Chondrocyte (in vitro differentiated cells): ENCODE results near the gene TRIM48. TPM values are rescaled to one million over a fixed set of nuclear protein-coding genes. Genes with fewer than 3 reads are reported as not detected.
"Not testable (repeated sequence)": the region's sequence is repeated elsewhere in the genome, so short reads cannot be mapped to it uniquely, and the experiment has no call there.

Experiments used
- DNase-seq: peaks from one replicate; pipeline ENCODE4 v3.0.0; 2021; ENCODE audit warnings: mixed read lengths, low spot score
- H3K27ac Mint-ChIP-seq: one replicate; pipeline ENCODE4 v1.8.0; 2021; ENCODE audit warnings: mild to moderate bottlenecking, moderate library complexity, mixed read lengths; ENCODE audit not compliant: unreplicated experiment
- H3K27me3 Mint-ChIP-seq: 2 replicates; pipeline ENCODE4 v1.8.0; 2021; ENCODE audit warnings: low read depth, mixed read lengths
- H3K36me3 Mint-ChIP-seq: 2 replicates; pipeline ENCODE4 v1.8.0; 2021; ENCODE audit warnings: low read depth, mixed read lengths
- H3K4me1 Mint-ChIP-seq: 2 replicates; pipeline ENCODE4 v1.8.0; 2021; ENCODE audit warnings: low read depth, mild to moderate bottlenecking, mixed read lengths
- H3K4me3 Mint-ChIP-seq: one replicate; pipeline ENCODE4 v1.8.0; 2021; ENCODE audit warnings: mild to moderate bottlenecking, moderate library complexity, mixed read lengths; ENCODE audit not compliant: unreplicated experiment
- H3K9me3 Mint-ChIP-seq: 2 replicates; pipeline ENCODE4 v1.8.0; 2021; ENCODE audit warnings: low read depth, mixed read lengths
- long read RNA-seq: library from polyadenylated mRNA; stranded (forward); transcript quantifications from one replicate; pipeline ENCODE4 v2.0.0, GENCODE V29; 2021
- total RNA-seq: library from RNA; stranded (reverse); gene quantifications from 3 replicates; pipeline ENCODE4 v1.2.1, GENCODE V29; 2021
- TF ChIP-seq, protein P1 (sequence below): fragments of 200-600 bp; sonication (generic); IDR thresholded peaks from 2 replicates; pipeline ENCODE4 v1.5.0; 2021; ENCODE audit warnings: antibody characterized with exemption, mild to moderate bottlenecking, moderate library complexity

The TRIM48 gene, protein sequence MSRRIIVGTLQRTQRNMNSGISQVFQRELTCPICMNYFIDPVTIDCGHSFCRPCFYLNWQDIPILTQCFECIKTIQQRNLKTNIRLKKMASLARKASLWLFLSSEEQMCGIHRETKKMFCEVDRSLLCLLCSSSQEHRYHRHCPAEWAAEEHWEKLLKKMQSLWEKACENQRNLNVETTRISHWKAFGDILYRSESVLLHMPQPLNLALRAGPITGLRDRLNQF
- total RNA-seq, result not detected in 3 replicates
- long read RNA-seq, result 0 reads

DNA sequence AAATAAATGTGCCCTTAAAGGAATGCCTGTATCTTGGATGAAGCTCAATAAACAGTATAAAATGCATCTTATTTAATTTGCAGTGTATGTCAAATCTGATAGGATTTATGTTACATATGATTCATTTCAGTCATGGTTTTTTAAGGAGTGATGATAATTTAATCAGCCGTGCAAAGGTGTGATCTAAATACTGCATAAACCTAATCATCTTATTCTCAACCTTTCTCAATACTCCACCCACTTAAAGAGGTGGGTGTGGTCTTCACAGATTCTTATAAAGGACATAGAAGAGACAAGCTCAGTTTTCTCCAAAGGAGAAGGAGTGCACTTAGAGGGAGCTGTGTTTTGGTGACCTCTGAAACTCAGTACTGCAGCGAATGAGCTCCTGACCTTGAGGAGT is at the start of gene TRIM48:
Gene TRIM48, plus strand, starts transcription at position 301 of the 400 bp plus-strand sequence. CDS start 113 bp downstream, outside the sequence.
- peaks cover 33% of the 10 kb centered on the region for H3K9me3 Mint-ChIP-seq
- not testable (repeated sequence) for H3K27ac Mint-ChIP-seq, H3K4me3 Mint-ChIP-seq, H3K27me3 Mint-ChIP-seq, H3K36me3 Mint-ChIP-seq, H3K4me1 Mint-ChIP-seq, DNase-seq

DNA sequence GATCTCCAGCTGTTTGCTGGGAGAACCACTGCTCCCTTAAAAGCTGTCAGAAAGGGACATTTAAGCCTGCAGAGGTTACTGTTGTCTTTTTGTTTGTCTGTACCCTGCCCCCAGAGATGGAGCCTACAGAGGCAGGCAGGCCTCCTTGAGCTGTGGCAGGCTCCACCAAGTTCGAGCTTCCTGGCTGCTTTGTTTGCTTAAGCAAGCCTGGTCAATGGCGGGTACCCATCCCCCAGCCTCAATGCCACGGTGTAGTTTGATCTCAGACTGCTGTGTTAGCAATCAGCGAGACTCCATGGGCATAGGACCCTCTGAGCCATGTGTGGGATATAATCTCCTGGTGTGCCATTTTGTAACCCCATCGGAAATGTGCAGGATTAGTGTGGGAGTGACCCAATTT is 23.6 kb upstream of the TRIM48 start:
- not testable (repeated sequence) for H3K4me3 Mint-ChIP-seq, H3K4me1 Mint-ChIP-seq, H3K36me3 Mint-ChIP-seq, H3K27me3 Mint-ChIP-seq, H3K27ac Mint-ChIP-seq
- H3K9me3 Mint-ChIP-seq, result peaks cover 79% of the 10 kb centered on the region
- peak; percentile 39 for DNase-seq

DNA sequence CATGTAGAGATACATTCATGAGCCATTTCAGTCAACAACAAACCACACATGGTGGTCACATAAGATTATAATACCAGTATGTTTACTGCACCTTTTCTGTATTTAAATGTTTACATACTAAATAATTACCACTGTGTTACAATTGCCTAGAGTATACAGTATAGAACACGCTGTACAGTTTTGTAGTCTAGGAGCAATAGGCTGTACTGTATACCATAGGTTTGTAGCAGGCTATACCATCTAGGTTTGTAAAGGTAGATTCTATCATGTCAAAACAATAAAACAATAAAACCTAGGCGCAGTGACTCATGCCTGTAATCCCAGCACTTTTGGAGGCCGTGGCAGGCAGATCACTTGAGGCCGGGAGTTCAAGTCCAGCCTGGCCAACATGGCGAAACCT is 1.1 kb downstream of the TRIM48 start:
- peaks cover 2% of the 10 kb centered on the region for H3K36me3 Mint-ChIP-seq
- no peaks in the 10 kb centered on the region for H3K27me3 Mint-ChIP-seq
- H3K4me1 Mint-ChIP-seq, result no peaks in the 10 kb centered on the region
- TF ChIP-seq, protein P1, sequence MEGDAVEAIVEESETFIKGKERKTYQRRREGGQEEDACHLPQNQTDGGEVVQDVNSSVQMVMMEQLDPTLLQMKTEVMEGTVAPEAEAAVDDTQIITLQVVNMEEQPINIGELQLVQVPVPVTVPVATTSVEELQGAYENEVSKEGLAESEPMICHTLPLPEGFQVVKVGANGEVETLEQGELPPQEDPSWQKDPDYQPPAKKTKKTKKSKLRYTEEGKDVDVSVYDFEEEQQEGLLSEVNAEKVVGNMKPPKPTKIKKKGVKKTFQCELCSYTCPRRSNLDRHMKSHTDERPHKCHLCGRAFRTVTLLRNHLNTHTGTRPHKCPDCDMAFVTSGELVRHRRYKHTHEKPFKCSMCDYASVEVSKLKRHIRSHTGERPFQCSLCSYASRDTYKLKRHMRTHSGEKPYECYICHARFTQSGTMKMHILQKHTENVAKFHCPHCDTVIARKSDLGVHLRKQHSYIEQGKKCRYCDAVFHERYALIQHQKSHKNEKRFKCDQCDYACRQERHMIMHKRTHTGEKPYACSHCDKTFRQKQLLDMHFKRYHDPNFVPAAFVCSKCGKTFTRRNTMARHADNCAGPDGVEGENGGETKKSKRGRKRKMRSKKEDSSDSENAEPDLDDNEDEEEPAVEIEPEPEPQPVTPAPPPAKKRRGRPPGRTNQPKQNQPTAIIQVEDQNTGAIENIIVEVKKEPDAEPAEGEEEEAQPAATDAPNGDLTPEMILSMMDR, result no peak
- DNase-seq, result no peak
- no peak overlapping the region for H3K27ac Mint-ChIP-seq
- peaks cover 22% of the 10 kb centered on the region for H3K9me3 Mint-ChIP-seq
- no peak overlapping the region for H3K4me3 Mint-ChIP-seq

Other genes starting within 250 kb of the TRIM48 start
- not detected in 3 replicates for gene OR4A16, start 81.0 kb downstream of the TRIM48 start, total RNA-seq
- gene OR4A15, start 105.8 kb downstream of the TRIM48 start, total RNA-seq, result not detected in 3 replicates